Measurements from ENCODE around the gene FRMD4B. TPM values are rescaled to one million over a fixed set of nuclear protein-coding genes. Genes with fewer than 3 reads are reported as not detected.

The FRMD4B gene
- total RNA-seq, 4 donors from 2014 or later, result 9.3 to 54.5 (median 27.9) TPM

DNA sequence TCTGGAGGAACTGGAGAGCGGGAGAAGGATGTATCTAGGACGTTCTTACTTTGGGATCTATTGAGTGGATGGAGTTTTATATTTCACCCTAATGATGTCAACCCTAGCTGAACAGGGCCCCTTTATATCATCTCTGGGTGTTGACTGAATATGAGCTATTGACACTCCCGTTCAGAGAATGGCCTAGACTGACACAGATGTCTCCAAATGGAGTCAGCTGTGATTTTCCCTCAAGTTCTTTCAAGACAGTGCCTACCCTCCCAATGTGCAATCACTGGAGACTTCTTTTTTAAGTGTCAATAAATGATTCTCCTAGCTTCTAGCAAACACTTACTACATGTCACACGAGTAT, 63.8 kb downstream of the FRMD4B start:
- peaks cover 0 to 10% (median 0%) of the 10 kb centered on the region in 4 donors for H3K4me1 ChIP-seq

DNA sequence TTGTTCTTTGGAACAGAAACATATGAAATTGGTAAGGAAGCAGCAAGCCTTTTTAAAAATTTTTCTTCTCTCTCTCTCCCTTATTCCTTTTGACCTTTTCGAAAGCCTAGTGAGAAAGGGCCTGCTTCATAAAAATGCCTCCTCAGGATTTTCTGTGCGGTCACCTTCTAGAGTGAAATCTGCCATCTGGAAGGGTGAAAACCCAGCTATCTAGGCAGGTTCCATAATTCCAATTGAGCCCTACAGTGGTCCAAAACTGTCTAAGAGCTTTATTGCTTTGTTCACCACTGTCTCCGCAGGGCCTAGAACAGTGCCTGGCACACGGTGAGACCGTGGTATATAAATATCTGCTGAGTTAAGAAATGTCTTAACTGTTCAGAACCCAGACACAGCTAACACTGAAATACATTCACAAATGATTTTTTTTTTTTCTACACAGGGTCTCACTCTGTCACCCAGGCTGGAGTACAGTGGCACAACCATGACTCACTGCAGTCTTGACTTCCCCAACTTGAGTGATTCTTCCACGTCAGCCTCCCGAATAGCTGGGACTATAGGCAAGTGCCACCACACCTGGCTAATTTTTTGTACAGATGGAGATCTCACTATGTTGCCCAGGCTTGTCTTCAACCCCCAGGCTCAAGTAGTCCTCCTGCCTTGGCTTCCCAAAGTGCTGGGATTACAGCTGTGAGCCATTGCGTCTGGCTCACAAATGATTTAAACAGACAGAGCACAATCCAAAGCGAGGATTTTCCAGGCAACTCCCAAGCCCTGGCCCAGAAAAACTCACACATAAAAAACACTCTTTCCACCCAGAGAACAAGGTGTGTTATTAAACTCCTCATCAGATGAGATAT, 64.4 kb downstream of the FRMD4B start:
- Histone ChIP-seq H3K27me3 (no peaks in the 10 kb centered on the region), H3K9me3 (no peaks in the 10 kb centered on the region), H3K4me1 (peaks cover 0 to 4% (median 0%) of the 10 kb centered on the region in 4 donors), H3K4me3 (no peak overlapping the region), H3K27ac (peak overlapping the region in 2 of 4 donors; percentile 15 to 21), H3K36me3 (no peaks in the 10 kb centered on the region)
- TF ChIP-seq, protein P1, sequence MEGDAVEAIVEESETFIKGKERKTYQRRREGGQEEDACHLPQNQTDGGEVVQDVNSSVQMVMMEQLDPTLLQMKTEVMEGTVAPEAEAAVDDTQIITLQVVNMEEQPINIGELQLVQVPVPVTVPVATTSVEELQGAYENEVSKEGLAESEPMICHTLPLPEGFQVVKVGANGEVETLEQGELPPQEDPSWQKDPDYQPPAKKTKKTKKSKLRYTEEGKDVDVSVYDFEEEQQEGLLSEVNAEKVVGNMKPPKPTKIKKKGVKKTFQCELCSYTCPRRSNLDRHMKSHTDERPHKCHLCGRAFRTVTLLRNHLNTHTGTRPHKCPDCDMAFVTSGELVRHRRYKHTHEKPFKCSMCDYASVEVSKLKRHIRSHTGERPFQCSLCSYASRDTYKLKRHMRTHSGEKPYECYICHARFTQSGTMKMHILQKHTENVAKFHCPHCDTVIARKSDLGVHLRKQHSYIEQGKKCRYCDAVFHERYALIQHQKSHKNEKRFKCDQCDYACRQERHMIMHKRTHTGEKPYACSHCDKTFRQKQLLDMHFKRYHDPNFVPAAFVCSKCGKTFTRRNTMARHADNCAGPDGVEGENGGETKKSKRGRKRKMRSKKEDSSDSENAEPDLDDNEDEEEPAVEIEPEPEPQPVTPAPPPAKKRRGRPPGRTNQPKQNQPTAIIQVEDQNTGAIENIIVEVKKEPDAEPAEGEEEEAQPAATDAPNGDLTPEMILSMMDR (IDR thresholded peaks at IDR 0.05), result no peak
- TF ChIP-seq POLR2A (IDR thresholded peaks at IDR 0.05), result no peak
- no peak for DNase-seq

More for the DNA sequence above, 63.8 kb downstream of the FRMD4B start:
- H3K27me3 ChIP-seq, result no peaks in the 10 kb centered on the region
- TF ChIP-seq, protein P1 (IDR thresholded peaks at IDR 0.05), result no peak
- TF ChIP-seq POLR2A (IDR thresholded peaks at IDR 0.05), result no peak
- peak overlapping the region in 1 of 4 donors; percentile 21 for H3K27ac ChIP-seq
- DNase-seq, result no peak
- H3K4me3 ChIP-seq, result no peak overlapping the region
- H3K36me3 ChIP-seq, result no peaks in the 10 kb centered on the region
- H3K9me3 ChIP-seq, result no peaks in the 10 kb centered on the region

DNA sequence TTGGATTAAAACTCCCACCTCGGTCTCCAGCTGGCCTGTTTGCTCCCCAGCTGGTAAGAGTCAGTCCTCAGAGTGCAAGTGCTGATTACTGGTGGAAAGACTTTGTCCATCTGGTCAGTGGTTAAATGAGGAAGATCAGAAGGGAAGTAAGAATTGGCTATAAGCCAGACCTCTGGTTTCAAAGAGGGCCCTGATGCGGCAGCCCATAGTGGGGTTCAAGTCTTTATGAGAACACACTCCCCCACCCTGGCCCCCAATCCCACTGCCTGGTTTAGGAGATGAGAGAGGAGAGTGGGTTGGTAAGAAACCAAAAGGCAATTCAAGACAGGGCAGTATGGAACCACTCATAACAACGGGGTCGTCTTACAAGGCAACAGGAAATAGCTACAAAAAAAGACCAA, 65.0 kb downstream of the FRMD4B start:
- no peaks in the 10 kb centered on the region for H3K27me3 ChIP-seq
- no peaks in the 10 kb centered on the region for H3K9me3 ChIP-seq
- TF ChIP-seq POLR2A (IDR thresholded peaks at IDR 0.05), result no peak
- TF ChIP-seq, protein P1 (IDR thresholded peaks at IDR 0.05), result no peak
- H3K27ac ChIP-seq, result peak overlapping the region in 1 of 4 donors; percentile 14
- H3K36me3 ChIP-seq, result no peaks in the 10 kb centered on the region
- DNase-seq, result no peak
- H3K4me1 ChIP-seq, result no peaks in the 10 kb centered on the region
- no peak overlapping the region for H3K4me3 ChIP-seq

DNA sequence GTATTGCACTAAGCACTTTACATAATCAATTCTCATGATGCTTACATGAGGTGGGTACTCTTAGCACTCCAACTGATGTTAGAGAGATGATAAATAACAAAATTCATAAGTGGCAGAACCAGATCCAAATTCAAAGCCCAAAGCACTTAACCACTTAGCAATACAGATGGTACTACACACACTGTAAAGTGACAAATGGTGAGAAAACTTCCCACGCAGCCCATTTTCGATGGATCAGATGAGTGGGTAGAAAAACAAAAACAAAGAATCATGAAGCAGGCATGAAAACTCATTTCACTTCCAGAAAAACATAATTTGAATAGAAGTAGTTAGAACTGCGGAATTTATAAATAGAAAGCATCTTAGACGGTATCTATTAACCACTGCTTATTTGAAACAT, 66.2 kb downstream of the FRMD4B start:
- Histone ChIP-seq H3K27ac (no peak overlapping the region), H3K4me3 (no peak overlapping the region), H3K4me1 (no peaks in the 10 kb centered on the region), H3K27me3 (no peaks in the 10 kb centered on the region), H3K36me3 (no peaks in the 10 kb centered on the region), H3K9me3 (no peaks in the 10 kb centered on the region)
- DNase-seq, result no peak
- TF ChIP-seq, protein P1 (IDR thresholded peaks at IDR 0.05), result no peak
- no peak for TF ChIP-seq POLR2A (IDR thresholded peaks at IDR 0.05)

DNA sequence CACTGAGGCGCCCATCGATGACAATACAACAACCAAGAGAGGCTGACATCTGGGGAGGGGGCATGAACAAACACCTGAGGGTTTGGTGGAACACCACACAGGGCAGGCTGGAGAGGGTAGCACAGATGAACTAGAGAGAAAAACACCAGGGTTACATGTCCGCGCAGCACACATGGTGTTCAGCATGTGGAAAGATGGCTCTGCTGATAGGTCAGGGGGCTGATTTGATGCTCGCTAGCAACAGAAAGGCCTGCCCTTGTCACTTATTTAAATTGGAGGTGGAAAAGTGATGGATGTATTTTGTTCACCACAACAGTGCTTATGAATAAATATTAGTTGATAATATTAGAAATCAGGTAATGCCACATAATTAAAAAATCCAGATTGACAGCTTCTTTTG, 67.5 kb downstream of the FRMD4B start:
- no peak overlapping the region for H3K4me3 ChIP-seq
- no peaks in the 10 kb centered on the region for H3K9me3 ChIP-seq
- H3K4me1 ChIP-seq, result no peaks in the 10 kb centered on the region
- DNase-seq, result no peak
- no peak for TF ChIP-seq POLR2A (IDR thresholded peaks at IDR 0.05)
- TF ChIP-seq, protein P1 (IDR thresholded peaks at IDR 0.05), result no peak
- no peaks in the 10 kb centered on the region for H3K27me3 ChIP-seq
- no peaks in the 10 kb centered on the region for H3K36me3 ChIP-seq
- H3K27ac ChIP-seq, result no peak overlapping the region
